H9 (cell line): ENCODE data around the gene CRYM. TPM values are rescaled to one million over a fixed set of nuclear protein-coding genes. Genes with fewer than 3 reads are reported as not detected.

Experiments
- DNase-seq: peaks from one replicate; pipeline ENCODE4 v3.0.0-alpha.2; 2017
- H2AFZ ChIP-seq: one replicate; pipeline ENCODE4 v1.6.1; 2013; ENCODE audit warnings: mild to moderate bottlenecking, low read length, control low read depth, moderate library complexity
- H2AK5ac ChIP-seq: 2 replicates; pipeline ENCODE4 v1.6.1; 2013; ENCODE audit warnings: low read length, control low read depth, mixed read lengths; ENCODE audit not compliant: insufficient read length
- H2BK120ac ChIP-seq: one replicate; pipeline ENCODE4 v1.6.1; 2013; ENCODE audit warnings: low read depth, mild to moderate bottlenecking, low read length, control low read depth, inconsistent platforms; ENCODE audit not compliant: poor library complexity, severe bottlenecking
- H2BK12ac ChIP-seq: 2 replicates; pipeline ENCODE4 v1.6.1; 2013; ENCODE audit warnings: low read length, control low read depth, mixed read lengths, low read depth; ENCODE audit not compliant: insufficient read length
- H2BK15ac ChIP-seq: 2 replicates; pipeline ENCODE4 v1.6.1; 2013; ENCODE audit warnings: low read depth, low read length, control low read depth
- H2BK20ac ChIP-seq: one replicate; pipeline ENCODE4 v1.6.1; 2013; ENCODE audit warnings: low read depth, mild to moderate bottlenecking, low read length, control low read depth, inconsistent platforms; ENCODE audit not compliant: poor library complexity, severe bottlenecking
- H2BK5ac ChIP-seq: 2 replicates; pipeline ENCODE4 v1.6.1; 2013; ENCODE audit warnings: low read length, control low read depth, mixed read lengths; ENCODE audit not compliant: insufficient read length
- H3K14ac ChIP-seq: 2 replicates; pipeline ENCODE4 v1.6.1; 2013; ENCODE audit warnings: low read length, control low read depth; ENCODE audit not compliant: insufficient read depth
- H3K18ac ChIP-seq: 2 replicates; pipeline ENCODE4 v1.6.1; 2013; ENCODE audit warnings: low read depth, mild to moderate bottlenecking, mixed read lengths, low read length, control low read depth; ENCODE audit not compliant: insufficient read length
- H3K23ac ChIP-seq: 2 replicates; pipeline ENCODE4 v1.6.1; 2013; ENCODE audit warnings: low read length, control low read depth, mixed read lengths, low read depth; ENCODE audit not compliant: insufficient read length
- H3K23me2 ChIP-seq: 2 replicates; pipeline ENCODE4 v1.6.1; 2013; ENCODE audit warnings: low read depth, mild to moderate bottlenecking, mixed read lengths, low read length, control low read depth; ENCODE audit not compliant: insufficient read length, poor library complexity, severe bottlenecking
- H3K27ac ChIP-seq: 2 replicates; pipeline ENCODE4 v1.5.1; 2013; ENCODE audit warnings: low read length, control low read depth, mixed read lengths, low read depth; ENCODE audit not compliant: insufficient read length
- H3K27me3 ChIP-seq: 2 replicates; pipeline ENCODE4 v1.6.1; 2013; ENCODE audit warnings: low read length, control low read depth, inconsistent platforms; ENCODE audit not compliant: insufficient read depth
- H3K4ac ChIP-seq: 2 replicates; pipeline ENCODE4 v1.6.1; 2013; ENCODE audit warnings: low read depth, mild to moderate bottlenecking, control low read depth, inconsistent platforms, low read length, moderate library complexity
- H3K4me1 ChIP-seq: 2 replicates; pipeline ENCODE4 v1.6.1; 2013; ENCODE audit warnings: low read length, control low read depth, inconsistent platforms; ENCODE audit not compliant: insufficient read depth
- H3K4me2 ChIP-seq: 2 replicates; pipeline ENCODE4 v1.6.1; 2013; ENCODE audit warnings: low read length, control low read depth, mixed read lengths; ENCODE audit not compliant: insufficient read length, insufficient read depth
- H3K56ac ChIP-seq: 2 replicates; pipeline ENCODE4 v1.6.1; 2013; ENCODE audit warnings: low read depth, mild to moderate bottlenecking, mixed read lengths, low read length, control low read depth; ENCODE audit not compliant: insufficient read length
- H3K79me1 ChIP-seq: 2 replicates; pipeline ENCODE4 v1.6.1; 2013; ENCODE audit warnings: low read depth, mild to moderate bottlenecking, moderate library complexity, low read length, control low read depth, inconsistent platforms; ENCODE audit not compliant: insufficient read depth, poor library complexity, severe bottlenecking
- H3K79me2 ChIP-seq: 2 replicates; pipeline ENCODE4 v1.6.1; 2013; ENCODE audit warnings: low read length, control low read depth, inconsistent platforms; ENCODE audit not compliant: insufficient read depth
- H3K9ac ChIP-seq: 2 replicates; pipeline ENCODE4 v1.6.1; 2013; ENCODE audit warnings: low read length, control low read depth, mixed read lengths; ENCODE audit not compliant: insufficient read length; ENCODE audit errors: extremely low read depth
- H3K9me3 ChIP-seq: one replicate; pipeline ENCODE4 v1.6.1; 2013; ENCODE audit warnings: low read depth, low read length, inconsistent platforms; ENCODE audit not compliant: control insufficient read depth
- H3T11ph ChIP-seq: one replicate; pipeline ENCODE4 v1.6.1; 2013; ENCODE audit warnings: mild to moderate bottlenecking, low read length, control low read depth, inconsistent platforms
- H4K20me1 ChIP-seq: one replicate; pipeline ENCODE4 v1.6.1; 2013; ENCODE audit not compliant: control insufficient read depth, insufficient read length, insufficient read depth
- H4K5ac ChIP-seq: 2 replicates; pipeline ENCODE4 v1.6.1; 2013; ENCODE audit warnings: low read depth, mild to moderate bottlenecking, mixed read lengths, low read length, control low read depth; ENCODE audit not compliant: insufficient read length
- H4K8ac ChIP-seq: replicated peaks from 2 replicates; pipeline ENCODE4 v1.6.1; 2013; ENCODE audit warnings: low read length, control low read depth, mixed read lengths, low read depth; ENCODE audit not compliant: insufficient read length
- H4K91ac ChIP-seq: 2 replicates; pipeline ENCODE4 v1.6.1; 2013; ENCODE audit warnings: low read depth, mild to moderate bottlenecking, moderate library complexity, mixed read lengths, low read length, control low read depth; ENCODE audit not compliant: insufficient read length
- H3K27ac Mint-ChIP-seq, 3 experiments: 2 replicates in 2 of 3; 3 replicates in 1 of 3; pipeline ENCODE4 v1.8.0; 2020 to 2021; ENCODE audit warnings: mixed read lengths in 3 of 3, mild to moderate bottlenecking in 1 of 3, moderate library complexity in 1 of 3
- H3K27me3 Mint-ChIP-seq: 2 replicates; pipeline ENCODE4 v1.8.0; 2021; ENCODE audit warnings: low read depth, mild to moderate bottlenecking, moderate library complexity, mixed read lengths
- H3K36me3 Mint-ChIP-seq, 3 experiments: 2 replicates in 2 of 3; 3 replicates in 1 of 3; pipeline ENCODE4 v1.8.0; 2020 to 2021; ENCODE audit warnings: low read depth in 3 of 3, mixed read lengths in 3 of 3; ENCODE audit not compliant: insufficient read depth in 1 of 3
- H3K4me1 Mint-ChIP-seq, 2 experiments: 2 replicates each; pipeline ENCODE4 v1.8.0; 2020; ENCODE audit warnings: mixed read lengths in 2 of 2
- H3K4me3 Mint-ChIP-seq, 2 experiments: 2 replicates in 1 of 2; 3 replicates in 1 of 2; pipeline ENCODE4 v1.8.0; 2020 to 2021; ENCODE audit warnings: mild to moderate bottlenecking in 2 of 2, mixed read lengths in 2 of 2, moderate library complexity in 1 of 2
- H3K9me3 Mint-ChIP-seq, 2 experiments: 2 replicates in 1 of 2; 3 replicates in 1 of 2; pipeline ENCODE4 v1.8.0; 2020; ENCODE audit warnings: mild to moderate bottlenecking in 2 of 2, mixed read lengths in 2 of 2, moderate library complexity in 1 of 2
- CTCF ChIP-seq: fragments of 200-600 bp; sonication (generic); conservative IDR thresholded peaks from 3 replicates; pipeline ENCODE4 v1.8.0; 2021; ENCODE audit warnings: antibody characterized with exemption, mild to moderate bottlenecking
- total RNA-seq: library from RNA; stranded (reverse); gene quantifications from 2 replicates; pipeline ENCODE4 v1.2.1, GENCODE V29; 2021

CRYM gene
- total RNA-seq, 1 experiment from 2014 or later = 17.8 TPM

- Histone ChIP-seq H2BK15ac (no peak overlapping the region), H4K5ac (no peak overlapping the region), H2AFZ (no peak overlapping the region), H3K56ac (no peak overlapping the region), H3K4ac (no peak overlapping the region), H3T11ph (no peak overlapping the region), H3K9me3 (no peaks in the 10 kb centered on the region), H3K9ac (no peak overlapping the region), H2BK5ac (no peak overlapping the region), H3K4me2 (no peak overlapping the region), H3K14ac (no peak overlapping the region), H3K23me2 (no peaks in the 10 kb centered on the region), H2BK12ac (no peak overlapping the region), H3K23ac (no peak overlapping the region), H2AK5ac (no peak overlapping the region), H3K79me2 (no peaks in the 10 kb centered on the region), H4K91ac (no peak overlapping the region), H3K4me1 (peaks cover 6% of the 10 kb centered on the region), H3K79me1 (no peaks in the 10 kb centered on the region), H3K27me3 (no peaks in the 10 kb centered on the region), H3K18ac (no peak overlapping the region), H4K20me1 (no peaks in the 10 kb centered on the region), H2BK120ac (no peak overlapping the region), H2BK20ac (no peak overlapping the region), H3K27ac (no peak overlapping the region), H4K8ac (no peak overlapping the region)
- DNase-seq = no peak
- Mint-ChIP-seq H3K4me3 (no peak overlapping the region), H3K4me1 (peaks cover 16 to 21% of the 10 kb centered on the region in 2 experiments), H3K27ac (no peak overlapping the region; a peak in 1 of 7 replicates), H3K9me3 (no peaks in the 10 kb centered on the region), H3K27me3 (peaks cover 13% of the 10 kb centered on the region), H3K36me3 (no peaks in the 10 kb centered on the region)
- no peak for TF ChIP-seq CTCF
Measured at GRCh38 chr16:21227866-21228265, 50.2 kb downstream of the CRYM start.
